Liver (tissue), 9 donors: ENCODE measurements around the gene NECTIN4. TPM values are rescaled to one million over a fixed set of nuclear protein-coding genes. Genes with fewer than 3 reads are reported as not detected.

ENCODE experiments used
- DNase-seq: peaks from one replicate; pipeline ENCODE4 v3.0.0-alpha.2; 2017; ENCODE audit warnings: low spot score
- H3K27ac ChIP-seq, 2 donors: one replicate each; pipeline ENCODE4 v1.7.0; 2013; ENCODE audit warnings: inconsistent platforms in 2 of 2, low read length in 2 of 2, control low read depth in 1 of 2, low read depth in 1 of 2, mild to moderate bottlenecking in 1 of 2
- H3K27me3 ChIP-seq, 4 donors: one replicate each; pipeline versions ENCODE4 v1.6.1 to v1.7.0; 2013; ENCODE audit warnings: low read length in 3 of 4, inconsistent platforms in 1 of 4, mild to moderate bottlenecking in 1 of 4, moderate library complexity in 1 of 4; ENCODE audit not compliant: control insufficient read depth in 4 of 4, insufficient read depth in 4 of 4
- H3K36me3 ChIP-seq, 4 donors: one replicate each; pipeline versions ENCODE4 v1.6.1 to v1.7.0; 2013; ENCODE audit warnings: low read length in 3 of 4, mild to moderate bottlenecking in 3 of 4, low read depth in 1 of 4, moderate library complexity in 1 of 4; ENCODE audit not compliant: control insufficient read depth in 4 of 4, insufficient read depth in 3 of 4
- H3K4me1 ChIP-seq, 4 donors: one replicate each; pipeline versions ENCODE4 v1.6.1 to v1.7.0; 2013; ENCODE audit warnings: low read length in 3 of 4, mild to moderate bottlenecking in 3 of 4, moderate library complexity in 1 of 4; ENCODE audit not compliant: control insufficient read depth in 4 of 4, insufficient read depth in 4 of 4
- H3K4me3 ChIP-seq, 3 donors: one replicate each; pipeline versions ENCODE4 v1.6.1 to v1.7.0; 2013; ENCODE audit warnings: low read length in 3 of 3, control low read depth in 1 of 3, low read depth in 1 of 3, mild to moderate bottlenecking in 1 of 3
- H3K9ac ChIP-seq, 2 donors: one replicate each; pipeline ENCODE4 v1.7.0; 2013; ENCODE audit warnings: low read length in 2 of 2, mild to moderate bottlenecking in 2 of 2, moderate library complexity in 2 of 2, control low read depth in 1 of 2, low read depth in 1 of 2
- H3K9me3 ChIP-seq, 4 donors: one replicate each; pipeline versions ENCODE4 v1.6.1 to v1.7.0; 2013; ENCODE audit warnings: low read length in 3 of 4; ENCODE audit not compliant: control insufficient read depth in 4 of 4
- ATF3 ChIP-seq: IDR thresholded peaks from 2 replicates; pipeline ENCODE4 v1.6.1; 2016; ENCODE audit warnings: antibody characterized with exemption
- EGR1 ChIP-seq, 2 donors: IDR thresholded peaks; 2 replicates each; pipeline ENCODE4 v1.6.1; 2016 to 2018; ENCODE audit warnings: antibody characterized with exemption in 2 of 2, low read depth in 2 of 2
- FOXA1 ChIP-seq: IDR thresholded peaks from 2 replicates; pipeline ENCODE4 v1.6.1; 2016; ENCODE audit warnings: antibody characterized with exemption
- GABPA ChIP-seq, 2 donors: IDR thresholded peaks in 1 of 2; conservative IDR thresholded peaks in 1 of 2; 2 replicates each; pipeline ENCODE4 v1.6.1; 2016; ENCODE audit warnings: antibody characterized with exemption in 2 of 2, mild to moderate bottlenecking in 1 of 2, moderate library complexity in 1 of 2
- HNF4A ChIP-seq, 2 donors: conservative IDR thresholded peaks; 2 replicates each; pipeline ENCODE4 v1.6.1; 2016; ENCODE audit warnings: antibody characterized with exemption in 2 of 2, mild to moderate bottlenecking in 2 of 2
- HNF4G ChIP-seq: IDR thresholded peaks from 2 replicates; pipeline ENCODE4 v1.6.1; 2016; ENCODE audit warnings: antibody characterized with exemption
- JUND ChIP-seq, 2 donors: IDR thresholded peaks; 2 replicates each; pipeline ENCODE4 v1.6.1; 2016; ENCODE audit warnings: antibody characterized with exemption in 2 of 2
- MAX ChIP-seq: IDR thresholded peaks from 2 replicates; pipeline ENCODE4 v1.6.1; 2016; ENCODE audit warnings: antibody characterized with exemption
- NR2F2 ChIP-seq: IDR thresholded peaks from 2 replicates; pipeline ENCODE4 v1.6.1; 2016; ENCODE audit warnings: antibody characterized with exemption
- RAD21 ChIP-seq, 2 donors: IDR thresholded peaks; 2 replicates each; pipeline ENCODE4 v1.6.1; 2016; ENCODE audit warnings: antibody characterized with exemption in 2 of 2, mild to moderate bottlenecking in 2 of 2
- REST ChIP-seq: IDR thresholded peaks from 2 replicates; pipeline ENCODE4 v1.6.1; 2016; ENCODE audit warnings: antibody characterized with exemption, mild to moderate bottlenecking
- RXRA ChIP-seq, 2 donors: IDR thresholded peaks; 2 replicates each; pipeline ENCODE4 v1.6.1; 2017 to 2018; ENCODE audit warnings: antibody characterized with exemption in 2 of 2, mild to moderate bottlenecking in 1 of 2
- SP1 ChIP-seq: IDR thresholded peaks from 2 replicates; pipeline ENCODE4 v1.6.1; 2018; ENCODE audit warnings: antibody characterized with exemption, mild to moderate bottlenecking
- TAF1 ChIP-seq: conservative IDR thresholded peaks from 2 replicates; pipeline ENCODE4 v1.6.1; 2016; ENCODE audit warnings: antibody characterized with exemption, mild to moderate bottlenecking
- YY1 ChIP-seq: IDR thresholded peaks from 2 replicates; pipeline ENCODE4 v1.6.1; 2016; ENCODE audit warnings: antibody characterized with exemption, mild to moderate bottlenecking
- WGBS: extraction: QIAGEN DNeasy Blood & Tissue Kit; methylation state at CpG from one replicate; pipeline ENCODE4 v1.1.7; 2013; 5-methylcytosine and 5-hydroxymethylcytosine counted together
- polyA plus RNA-seq, 2 donors: library from polyadenylated mRNA; stranded (reverse) in 1 of 2; unstranded in 1 of 2; fragments of 200-250 nt in 1 of 2; fragments of >200 nt in 1 of 2; fragmentation: Nextera tagmentation in 1 of 2; extraction: Ambion mirVana in 1 of 2; gene quantifications; one replicate each; pipeline versions ENCODE4 v1.2.1 to v1.2.3, GENCODE V29; 2013 to 2015
- total RNA-seq, 2 donors: library from RNA; depleted of rRNA; stranded (reverse); fragments of >200 nt; gene quantifications; one replicate each; pipeline ENCODE4 v1.2.3, GENCODE V29; 2014
- TF ChIP-seq, protein P1 (sequence below): fragments of 150-350 bp; IDR thresholded peaks from 2 replicates; pipeline ENCODE4 v1.5.1; 2017; ENCODE audit warnings: improper control_type of control experiment, low read depth, low read length; ENCODE audit not compliant: missing input control
- TF ChIP-seq, protein P2 (sequence below): IDR thresholded peaks from 2 replicates; pipeline ENCODE4 v1.6.1; 2016; ENCODE audit warnings: antibody characterized with exemption
- donor health status: healthy.
- donor health status: healthy.
- donor health status: healthy.
- donor health status: healthy.
- donor health status: healthy.

Gene NECTIN4
- total and polyA plus RNA-seq, 4 donors: 0.01 TPM; not detected in 3

DNA sequence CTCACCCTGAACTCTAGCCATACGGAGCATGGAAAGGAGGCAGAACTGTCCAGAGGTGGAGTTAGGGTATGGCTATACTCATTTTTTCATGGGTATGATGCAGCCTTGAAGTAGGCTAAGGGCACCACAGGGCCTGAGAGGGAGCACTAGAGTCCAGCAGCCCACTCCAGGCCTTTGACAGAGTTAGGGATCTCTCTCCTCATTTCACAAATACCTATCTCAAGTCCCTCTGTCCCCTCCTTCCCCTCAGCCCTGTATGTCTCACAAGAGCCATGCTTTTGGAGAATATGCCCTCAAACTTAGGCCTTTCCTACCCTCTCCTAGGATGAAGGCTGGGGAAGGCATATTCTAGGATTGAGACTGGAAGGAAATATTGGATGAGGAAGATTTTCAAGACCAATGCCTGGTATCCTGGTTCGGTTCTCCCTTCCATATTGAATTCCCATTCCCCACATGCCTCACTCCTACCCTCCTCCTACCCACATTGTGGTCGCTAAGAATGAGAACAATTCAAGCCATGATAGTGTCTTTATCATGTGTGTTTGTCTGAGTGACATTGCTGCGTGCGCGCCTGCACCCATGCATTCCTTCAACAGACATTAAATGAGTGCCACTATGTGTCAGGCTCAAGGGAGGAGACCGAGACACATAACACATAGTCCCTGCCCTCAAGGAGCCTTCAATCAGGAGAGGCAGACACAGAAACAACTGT, 2.6 kb upstream of the NECTIN4 start:
- Histone ChIP-seq H3K27me3 (no peaks in the 10 kb centered on the region), H3K36me3 (no peaks in the 10 kb centered on the region), H3K9ac (no peak overlapping the region), H3K9me3 (no peaks in the 10 kb centered on the region), H3K4me3 (no peak overlapping the region), H3K4me1 (peaks cover 0 to 1% (median 0%) of the 10 kb centered on the region in 4 donors), H3K27ac (no peak overlapping the region)
- TF ChIP-seq NR2F2 (no peak), ATF3 (no peak)
- WGBS: 98% methylated on average over 7 of the region's 7 CpGs
- no peak for DNase-seq

DNA sequence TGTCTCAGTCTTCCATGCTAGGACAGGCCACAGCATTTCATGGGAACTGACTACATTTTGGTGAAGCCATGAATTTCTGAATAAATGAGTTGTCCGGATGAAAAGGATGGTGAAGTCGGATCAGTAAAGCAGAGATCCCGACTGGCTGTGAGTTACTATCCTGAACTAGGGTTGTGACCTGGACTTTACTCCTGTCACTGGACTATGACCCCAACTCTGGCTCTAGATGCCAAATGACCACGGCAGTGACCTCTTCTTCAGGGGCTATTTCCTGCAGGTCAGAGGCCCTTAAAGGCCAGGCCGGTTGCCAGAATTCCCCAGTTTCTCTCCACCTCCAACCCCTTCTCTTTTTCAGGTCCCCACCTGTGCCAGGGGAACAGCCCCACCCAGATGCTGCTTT, 1.7 kb upstream of the NECTIN4 start:
- no peaks in the 10 kb centered on the region for H3K36me3 ChIP-seq
- 41% methylated on average over 5 of the region's 5 CpGs for WGBS
- H3K4me3 ChIP-seq: no peak overlapping the region
- no peak overlapping the region for H3K9ac ChIP-seq
- no peak for DNase-seq
- peaks cover 0 to 1% (median 0%) of the 10 kb centered on the region in 4 donors for H3K4me1 ChIP-seq
- TF ChIP-seq NR2F2 (peak; percentile 95), YY1 (no peak), ATF3 (peak; percentile 24), HNF4G (peak; percentile 98), HNF4A (conservative IDR thresholded peaks at IDR 0.05) (peak; percentile 96 to 100), TAF1 (no peak), RXRA (IDR thresholded peaks at IDR 0.05) (peak; percentile 86 to 97), FOXA1 (no peak), JUND (IDR thresholded peaks at IDR 0.05) (peak in 1 of 2 donors; percentile 14), EGR1 (IDR thresholded peaks at IDR 0.05; ENCODE audit: low read depth in 2 of 2) (no peak), REST (no peak), MAX (no peak), RAD21 (IDR thresholded peaks at IDR 0.05) (peak in 1 of 2 donors; percentile 43), SP1 (peak; percentile 63), GABPA (IDR thresholded peaks at IDR 0.05 in 1 of 2, conservative IDR thresholded peaks at IDR 0.05 in 1 of 2) (no peak)
- TF ChIP-seq, protein P1, sequence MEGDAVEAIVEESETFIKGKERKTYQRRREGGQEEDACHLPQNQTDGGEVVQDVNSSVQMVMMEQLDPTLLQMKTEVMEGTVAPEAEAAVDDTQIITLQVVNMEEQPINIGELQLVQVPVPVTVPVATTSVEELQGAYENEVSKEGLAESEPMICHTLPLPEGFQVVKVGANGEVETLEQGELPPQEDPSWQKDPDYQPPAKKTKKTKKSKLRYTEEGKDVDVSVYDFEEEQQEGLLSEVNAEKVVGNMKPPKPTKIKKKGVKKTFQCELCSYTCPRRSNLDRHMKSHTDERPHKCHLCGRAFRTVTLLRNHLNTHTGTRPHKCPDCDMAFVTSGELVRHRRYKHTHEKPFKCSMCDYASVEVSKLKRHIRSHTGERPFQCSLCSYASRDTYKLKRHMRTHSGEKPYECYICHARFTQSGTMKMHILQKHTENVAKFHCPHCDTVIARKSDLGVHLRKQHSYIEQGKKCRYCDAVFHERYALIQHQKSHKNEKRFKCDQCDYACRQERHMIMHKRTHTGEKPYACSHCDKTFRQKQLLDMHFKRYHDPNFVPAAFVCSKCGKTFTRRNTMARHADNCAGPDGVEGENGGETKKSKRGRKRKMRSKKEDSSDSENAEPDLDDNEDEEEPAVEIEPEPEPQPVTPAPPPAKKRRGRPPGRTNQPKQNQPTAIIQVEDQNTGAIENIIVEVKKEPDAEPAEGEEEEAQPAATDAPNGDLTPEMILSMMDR: no peak
- TF ChIP-seq, protein P2, sequence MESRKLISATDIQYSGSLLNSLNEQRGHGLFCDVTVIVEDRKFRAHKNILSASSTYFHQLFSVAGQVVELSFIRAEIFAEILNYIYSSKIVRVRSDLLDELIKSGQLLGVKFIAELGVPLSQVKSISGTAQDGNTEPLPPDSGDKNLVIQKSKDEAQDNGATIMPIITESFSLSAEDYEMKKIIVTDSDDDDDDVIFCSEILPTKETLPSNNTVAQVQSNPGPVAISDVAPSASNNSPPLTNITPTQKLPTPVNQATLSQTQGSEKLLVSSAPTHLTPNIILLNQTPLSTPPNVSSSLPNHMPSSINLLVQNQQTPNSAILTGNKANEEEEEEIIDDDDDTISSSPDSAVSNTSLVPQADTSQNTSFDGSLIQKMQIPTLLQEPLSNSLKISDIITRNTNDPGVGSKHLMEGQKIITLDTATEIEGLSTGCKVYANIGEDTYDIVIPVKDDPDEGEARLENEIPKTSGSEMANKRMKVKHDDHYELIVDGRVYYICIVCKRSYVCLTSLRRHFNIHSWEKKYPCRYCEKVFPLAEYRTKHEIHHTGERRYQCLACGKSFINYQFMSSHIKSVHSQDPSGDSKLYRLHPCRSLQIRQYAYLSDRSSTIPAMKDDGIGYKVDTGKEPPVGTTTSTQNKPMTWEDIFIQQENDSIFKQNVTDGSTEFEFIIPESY: no peak
- H3K9me3 ChIP-seq: no peaks in the 10 kb centered on the region
- H3K27ac ChIP-seq: no peak overlapping the region
- no peaks in the 10 kb centered on the region for H3K27me3 ChIP-seq
